ENCODE results near the gene SPATA18. TPM values are rescaled to one million over a fixed set of nuclear protein-coding genes. Genes with fewer than 3 reads are reported as not detected.
A peak's percentile ranks its signal among the peaks of the same experiment; 100 is the strongest.

The SPATA18 gene
- polyA plus RNA-seq, result 0.40 TPM

- H3K27me3 Mint-ChIP-seq, result peaks cover 31% of the 10 kb centered on the region
- H3K36me3 Mint-ChIP-seq, result no peaks in the 10 kb centered on the region
- peaks cover 4 to 24% (median 20%) of the 10 kb centered on the region in 3 donors for H3K4me1 Mint-ChIP-seq
- H3K9me3 Mint-ChIP-seq, result no peaks in the 10 kb centered on the region
- peak within 1 kb of the TSS; percentile 84 to 93 (median 87) for H3K4me3 Mint-ChIP-seq
- peak within 1 kb of the TSS in 1 of 3 donors; percentile 6 for H3K27ac Mint-ChIP-seq
Measured at GRCh38 chr4:52051213-52051614, at the start of gene SPATA18. SPATA18 (plus strand) TSS chr4:52051304; CDS start chr4:52051705, 401 bp downstream.

GRCh38 chr4:52001616-52002015, 49.5 kb upstream of the SPATA18 start:
- no peaks in the 10 kb centered on the region for H3K4me1 Mint-ChIP-seq
- H3K36me3 Mint-ChIP-seq, result peaks cover 3% of the 10 kb centered on the region
- H3K27ac Mint-ChIP-seq, result no peak overlapping the region
- H3K27me3 Mint-ChIP-seq, result no peaks in the 10 kb centered on the region
- no peak overlapping the region for H3K4me3 Mint-ChIP-seq
- H3K9me3 Mint-ChIP-seq, result no peaks in the 10 kb centered on the region

DNA sequence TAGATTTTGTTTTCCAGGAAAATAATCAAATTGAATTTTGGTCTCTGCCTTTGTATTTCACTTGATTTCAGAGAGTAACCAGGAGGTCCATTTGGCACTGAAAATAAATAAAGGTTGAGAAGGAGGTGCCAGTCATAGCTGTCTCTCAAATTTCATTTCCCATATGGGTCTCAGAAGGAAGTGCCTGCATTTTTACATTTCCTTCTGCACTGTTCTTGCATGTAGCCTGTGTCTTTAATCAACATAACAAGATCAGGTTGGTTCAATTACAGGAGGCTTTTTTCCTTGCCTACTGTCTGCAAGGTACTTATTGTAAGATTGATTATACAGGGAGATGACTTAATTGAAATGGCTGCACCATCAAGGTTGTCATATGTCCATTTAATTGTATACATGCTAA, 46.7 kb upstream of the SPATA18 start:
- Mint-ChIP-seq H3K9me3 (no peaks in the 10 kb centered on the region), H3K27ac (no peak overlapping the region), H3K4me1 (no peaks in the 10 kb centered on the region), H3K4me3 (no peak overlapping the region), H3K27me3 (no peaks in the 10 kb centered on the region), H3K36me3 (peaks cover 2% of the 10 kb centered on the region)

- Mint-ChIP-seq H3K36me3 (peaks cover 5% of the 10 kb centered on the region), H3K4me1 (no peaks in the 10 kb centered on the region), H3K9me3 (peaks cover 0 to 2% (median 0%) of the 10 kb centered on the region in 3 donors), H3K27ac (no peak overlapping the region), H3K27me3 (no peaks in the 10 kb centered on the region), H3K4me3 (no peak overlapping the region)
Measured at GRCh38 chr4:52005604-52006273, 45.4 kb upstream of the SPATA18 start.

- Mint-ChIP-seq H3K4me3 (no peak overlapping the region), H3K9me3 (peaks cover 0 to 2% (median 0%) of the 10 kb centered on the region in 3 donors), H3K4me1 (no peaks in the 10 kb centered on the region), H3K27ac (no peak overlapping the region), H3K27me3 (no peaks in the 10 kb centered on the region), H3K36me3 (peaks cover 8% of the 10 kb centered on the region)
Measured at GRCh38 chr4:52006887-52007286, 44.2 kb upstream of the SPATA18 start.

GRCh38 chr4:52010986-52011385, 40.1 kb upstream of the SPATA18 start:
- Mint-ChIP-seq H3K36me3 (peaks cover 13% of the 10 kb centered on the region), H3K4me1 (peaks cover 0 to 5% (median 4%) of the 10 kb centered on the region in 3 donors), H3K27me3 (no peaks in the 10 kb centered on the region), H3K4me3 (no peak overlapping the region), H3K27ac (no peak overlapping the region), H3K9me3 (peaks cover 0 to 2% (median 0%) of the 10 kb centered on the region in 3 donors)

- Mint-ChIP-seq H3K36me3 (peaks cover 13% of the 10 kb centered on the region), H3K9me3 (peaks cover 0 to 2% (median 0%) of the 10 kb centered on the region in 3 donors), H3K4me1 (peaks cover 0 to 5% (median 4%) of the 10 kb centered on the region in 3 donors), H3K4me3 (no peak overlapping the region), H3K27me3 (no peaks in the 10 kb centered on the region), H3K27ac (no peak overlapping the region)
Measured at GRCh38 chr4:52012651-52013050, 38.5 kb upstream of the SPATA18 start.

- peaks cover 0 to 2% (median 0%) of the 10 kb centered on the region in 3 donors for H3K9me3 Mint-ChIP-seq
- H3K36me3 Mint-ChIP-seq, result peaks cover 9% of the 10 kb centered on the region
- H3K27me3 Mint-ChIP-seq, result no peaks in the 10 kb centered on the region
- no peak overlapping the region for H3K4me3 Mint-ChIP-seq
- H3K4me1 Mint-ChIP-seq, result peaks cover 0 to 5% (median 4%) of the 10 kb centered on the region in 3 donors
- no peak overlapping the region for H3K27ac Mint-ChIP-seq
Measured at GRCh38 chr4:52014903-52015302, 36.2 kb upstream of the SPATA18 start.

DNA sequence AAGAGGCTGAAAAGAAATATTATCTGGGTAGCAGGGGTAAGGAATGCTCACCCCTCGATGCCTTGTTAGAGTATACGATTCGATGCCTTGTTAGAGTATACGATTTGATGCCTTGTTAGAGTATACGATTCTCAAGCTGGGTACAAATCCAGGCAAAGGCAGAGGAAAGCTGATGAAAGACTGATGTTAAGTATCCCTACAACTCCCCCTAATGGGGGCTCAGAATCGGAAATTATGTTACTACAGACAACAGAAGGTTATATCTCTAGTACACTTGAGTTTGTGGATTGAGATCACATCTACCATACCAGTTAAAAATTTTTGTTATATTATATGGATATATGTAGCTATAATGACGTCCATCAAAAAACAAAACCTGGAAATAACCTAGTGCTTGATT, 35.7 kb upstream of the SPATA18 start:
- Mint-ChIP-seq H3K36me3 (peaks cover 9% of the 10 kb centered on the region), H3K4me3 (no peak overlapping the region), H3K27ac (no peak overlapping the region)

DNA sequence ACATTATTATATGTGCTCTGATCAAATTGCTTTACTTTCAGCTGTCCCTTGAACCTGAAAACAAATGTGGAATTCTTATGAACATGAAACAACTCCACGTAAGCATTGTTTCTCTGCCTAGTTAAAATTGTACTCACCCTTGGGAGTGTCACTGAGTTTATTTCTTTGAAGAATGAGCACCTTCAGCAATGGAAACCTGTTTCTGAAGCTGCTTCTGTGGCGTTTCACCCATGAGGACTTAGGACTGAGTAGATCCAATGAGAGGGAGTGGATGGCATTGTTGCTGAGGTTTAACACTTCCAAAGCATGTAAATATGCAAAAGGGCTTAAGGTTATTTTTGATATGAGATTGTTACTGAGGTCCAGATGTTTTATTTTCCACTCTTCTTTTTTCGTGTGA, 34.1 kb upstream of the SPATA18 start:
- H3K27me3 Mint-ChIP-seq, result no peaks in the 10 kb centered on the region
- H3K4me3 Mint-ChIP-seq, result no peak overlapping the region
- H3K4me1 Mint-ChIP-seq, result peaks cover 0 to 5% (median 4%) of the 10 kb centered on the region in 3 donors
- peaks cover 6% of the 10 kb centered on the region for H3K36me3 Mint-ChIP-seq
- no peaks in the 10 kb centered on the region for H3K9me3 Mint-ChIP-seq
- H3K27ac Mint-ChIP-seq, result peak overlapping the region in 1 of 3 donors; percentile 27

More for the DNA sequence above, 35.7 kb upstream of the SPATA18 start:
- no peaks in the 10 kb centered on the region for H3K27me3 Mint-ChIP-seq
- peaks cover 0 to 5% (median 4%) of the 10 kb centered on the region in 3 donors for H3K4me1 Mint-ChIP-seq
- peaks cover 0 to 1% (median 0%) of the 10 kb centered on the region in 3 donors for H3K9me3 Mint-ChIP-seq

DNA sequence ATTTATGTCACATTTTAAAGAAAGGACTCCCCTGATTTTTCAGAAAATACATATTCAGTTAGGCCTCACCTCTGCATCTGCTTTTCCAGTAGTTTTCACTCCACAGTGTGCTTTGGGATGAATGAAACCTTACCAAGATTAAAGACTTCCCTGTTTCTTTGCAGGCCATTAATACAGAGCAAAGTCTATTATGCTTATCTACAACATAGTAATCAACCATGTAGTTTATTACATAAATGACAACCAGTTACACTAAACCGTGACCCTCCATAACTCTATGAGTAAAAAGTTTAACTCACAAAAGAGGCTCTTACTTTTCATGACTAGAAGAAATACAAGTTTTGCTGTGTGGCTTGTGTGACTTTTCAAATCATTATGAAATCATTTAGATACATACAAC, 33.3 kb upstream of the SPATA18 start:
- no peaks in the 10 kb centered on the region for H3K9me3 Mint-ChIP-seq
- H3K27ac Mint-ChIP-seq, result no peak overlapping the region
- peaks cover 4% of the 10 kb centered on the region for H3K36me3 Mint-ChIP-seq
- H3K27me3 Mint-ChIP-seq, result no peaks in the 10 kb centered on the region
- H3K4me3 Mint-ChIP-seq, result no peak overlapping the region
- peaks cover 0 to 5% (median 4%) of the 10 kb centered on the region in 3 donors for H3K4me1 Mint-ChIP-seq

DNA sequence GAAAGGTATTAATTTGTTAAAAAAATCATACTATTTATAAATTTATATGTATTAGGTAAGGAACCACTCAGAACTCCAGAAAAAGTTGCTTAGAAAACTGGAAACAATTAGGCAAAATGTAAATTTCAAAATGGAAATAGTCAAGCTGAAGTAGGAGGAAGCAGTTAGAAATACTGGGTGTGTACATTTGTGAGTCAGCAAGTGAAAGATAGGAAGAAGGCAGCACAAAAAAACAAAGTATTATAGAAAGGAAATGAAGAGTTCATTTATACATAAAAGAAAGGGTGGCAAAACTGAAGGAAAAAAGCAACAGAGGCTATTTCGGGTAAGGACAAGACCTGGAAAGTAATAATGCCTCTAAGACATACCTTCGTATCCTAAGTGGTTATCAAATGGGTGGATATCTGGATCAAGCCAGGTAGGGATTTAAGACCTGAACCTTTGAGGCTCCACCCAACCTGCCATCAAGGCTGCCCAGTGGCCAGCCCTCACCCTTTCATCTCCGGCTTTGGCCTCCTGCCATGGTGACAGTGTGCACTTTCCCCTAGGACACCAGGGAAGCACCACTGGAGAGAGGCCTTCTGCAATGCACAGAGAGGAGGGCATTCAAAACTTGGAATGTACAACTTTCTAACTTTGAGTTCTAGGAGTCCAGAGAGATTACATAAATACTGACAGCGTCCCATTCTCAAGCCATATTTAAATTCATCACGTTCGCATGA, 31.0 kb upstream of the SPATA18 start, which contains the start of gene LRRC66:
Gene LRRC66, minus strand, starts transcription at position 428 of the 722 bp plus-strand sequence. CDS start 2,750 bp downstream, outside the sequence.
- Mint-ChIP-seq H3K27me3 (no peaks in the 10 kb centered on the region), H3K4me1 (peaks cover 0 to under 1% (median 0%) of the 10 kb centered on the region in 3 donors), H3K9me3 (no peaks in the 10 kb centered on the region), H3K27ac (no peak within 1 kb of the TSS), H3K4me3 (no peak within 1 kb of the TSS), H3K36me3 (no peaks in the 10 kb centered on the region)

GRCh38 chr4:52028970-52029369, 22.1 kb upstream of the SPATA18 start:
- Mint-ChIP-seq H3K4me1 (peaks cover 0 to 2% (median 0%) of the 10 kb centered on the region in 3 donors), H3K27ac (no peak overlapping the region), H3K27me3 (no peaks in the 10 kb centered on the region), H3K4me3 (no peak overlapping the region), H3K9me3 (no peaks in the 10 kb centered on the region), H3K36me3 (peaks cover 6% of the 10 kb centered on the region)

- Mint-ChIP-seq H3K9me3 (no peaks in the 10 kb centered on the region), H3K27ac (peak overlapping the region in 1 of 3 donors; percentile 24), H3K4me3 (no peak overlapping the region), H3K36me3 (peaks cover 6% of the 10 kb centered on the region), H3K27me3 (no peaks in the 10 kb centered on the region), H3K4me1 (peaks cover 12 to 24% (median 14%) of the 10 kb centered on the region in 3 donors)
Measured at GRCh38 chr4:52032005-52032404, 19.1 kb upstream of the SPATA18 start.

DNA sequence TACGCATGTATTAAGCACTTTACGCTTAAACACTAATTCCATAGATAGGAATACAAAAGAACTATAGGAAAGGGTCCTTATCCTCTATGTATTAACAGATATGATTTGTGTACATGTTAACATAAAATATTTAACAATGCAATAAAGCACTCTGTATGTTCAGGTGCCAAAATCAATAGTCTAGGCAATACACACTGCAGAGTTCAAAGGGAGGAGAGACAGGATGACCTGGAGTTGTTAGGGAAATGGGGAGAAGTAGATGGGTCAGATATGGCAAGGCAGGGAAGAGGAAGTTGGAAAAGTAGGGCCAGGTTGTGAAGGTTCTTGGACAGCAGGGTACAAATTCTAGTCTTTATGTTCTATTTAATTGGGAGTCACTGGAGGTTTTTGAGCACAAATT, 15.9 kb upstream of the SPATA18 start:
- peak overlapping the region in 1 of 4 donors; percentile 91 for H3K4me3 Mint-ChIP-seq
- no peak overlapping the region for H3K27ac Mint-ChIP-seq
- peaks cover 20 to 33% (median 24%) of the 10 kb centered on the region in 3 donors for H3K4me1 Mint-ChIP-seq

More for the DNA sequence above, 15.9 kb upstream of the SPATA18 start:
- Mint-ChIP-seq H3K9me3 (no peaks in the 10 kb centered on the region), H3K27me3 (peaks cover 2% of the 10 kb centered on the region), H3K36me3 (peaks cover 4% of the 10 kb centered on the region)
